GM18870 (cell line): ENCODE data around the gene STX4.
"Not testable (repeated sequence)": the region's sequence is repeated elsewhere in the genome, so short reads cannot be mapped to it uniquely, and the experiment has no call there.

Source experiments
- ATAC-seq: cut with Tn5 transposase; IDR thresholded peaks from one replicate; pipeline ENCODE4 v1.9.1; 2021; ENCODE audit warnings: moderate library complexity; ENCODE audit not compliant: unreplicated experiment

Gene STX4

GRCh38 chr16:30998852-30999761 is 34.3 kb upstream of the STX4 start:
- ATAC-seq, result no peak

GRCh38 chr16:31000671-31001382 is 32.5 kb upstream of the STX4 start:
- ATAC-seq, result no peak

GRCh38 chr16:31001507-31002249 is 31.7 kb upstream of the STX4 start:
- ATAC-seq, result no peak

GRCh38 chr16:31002250-31002700 is 31.1 kb upstream of the STX4 start:
- ATAC-seq, result no peak

- ATAC-seq, result no peak
Observed at GRCh38 chr16:31002862-31003341, 30.5 kb upstream of the STX4 start.

- no peak for ATAC-seq
Observed at GRCh38 chr16:31003744-31004143, 29.6 kb upstream of the STX4 start.

- ATAC-seq, result no peak
Observed at GRCh38 chr16:31004658-31005057, 28.7 kb upstream of the STX4 start.

- ATAC-seq, result no peak
Observed at GRCh38 chr16:31005350-31006085, 27.8 kb upstream of the STX4 start.

GRCh38 chr16:31006086-31006385 is 27.3 kb upstream of the STX4 start:
- ATAC-seq, result no peak

GRCh38 chr16:31006589-31006988 is 26.8 kb upstream of the STX4 start:
- ATAC-seq, result no peak

- ATAC-seq, result no peak
Observed at GRCh38 chr16:31007684-31008083, 25.7 kb upstream of the STX4 start.

- no peak for ATAC-seq
Observed at GRCh38 chr16:31008149-31008548, 25.2 kb upstream of the STX4 start.

- ATAC-seq, result no peak
Observed at GRCh38 chr16:31008551-31008950, 24.8 kb upstream of the STX4 start.

- ATAC-seq, result no peak
Observed at GRCh38 chr16:31009120-31009519, 24.2 kb upstream of the STX4 start.

GRCh38 chr16:31009894-31010584 is 23.3 kb upstream of the STX4 start:
- ATAC-seq, result no peak

- ATAC-seq, result no peak
Observed at GRCh38 chr16:31010585-31011325, 22.6 kb upstream of the STX4 start, which contains the start of gene STX1B. TSS of gene STX1B (minus strand) at chr16:31010638. CDS start at chr16:31010396, 242 bp downstream.

GRCh38 chr16:31011815-31012214 is 21.5 kb upstream of the STX4 start:
- not testable (repeated sequence) for ATAC-seq

GRCh38 chr16:31013292-31013691 is 20.1 kb upstream of the STX4 start:
- not testable (repeated sequence) for ATAC-seq

- ATAC-seq, result no peak
Observed at GRCh38 chr16:31016018-31016417, 17.3 kb upstream of the STX4 start.
